ENCODE measurements around the gene SLC25A46.
A peak's percentile ranks its signal among the peaks of the same experiment; 100 is the strongest.

DNA sequence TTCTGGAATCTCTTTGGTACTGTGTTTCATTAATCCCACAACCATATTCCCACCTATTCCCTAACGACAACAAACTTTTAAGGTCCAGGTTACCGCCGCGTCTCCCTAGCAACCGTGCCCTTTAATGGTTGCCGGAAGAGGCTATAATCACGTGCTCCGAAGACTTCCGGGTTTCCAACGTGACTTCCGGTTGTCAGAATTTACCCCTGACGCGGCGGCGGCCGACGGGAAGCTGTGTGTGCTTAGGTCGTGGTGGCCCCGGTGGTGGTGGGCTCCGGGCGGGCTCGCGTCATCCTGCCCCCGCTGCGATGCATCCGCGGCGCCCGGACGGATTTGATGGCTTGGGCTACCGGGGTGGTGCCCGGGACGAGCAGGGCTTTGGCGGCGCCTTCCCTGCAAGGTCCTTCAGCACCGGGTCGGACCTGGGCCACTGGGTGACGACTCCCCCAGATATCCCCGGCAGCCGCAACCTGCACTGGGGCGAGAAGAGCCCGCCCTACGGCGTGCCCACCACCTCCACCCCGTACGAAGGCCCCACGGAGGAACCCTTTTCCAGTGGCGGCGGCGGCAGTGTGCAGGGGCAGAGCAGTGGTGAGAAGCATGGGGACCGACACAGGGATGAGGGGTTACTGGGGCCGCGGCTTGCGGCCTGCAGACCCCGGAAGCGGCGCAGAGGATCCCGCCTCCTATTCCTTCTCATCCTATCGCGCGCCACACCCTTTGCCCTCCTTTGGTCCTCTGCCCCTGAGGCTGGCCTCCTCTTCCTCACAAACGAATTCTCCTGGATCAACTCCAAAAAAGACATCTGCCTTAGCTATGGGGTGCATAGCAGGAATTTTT, at the start of gene SLC25A46:
- TF ChIP-seq CTCF (IDR thresholded peaks at IDR 0.05) (no peak), POLR2A (IDR thresholded peaks at IDR 0.05) (peak; percentile 47 to 66)
